CD14-positive monocyte (primary cell): ENCODE measurements around the gene HMGB1. TPM values are rescaled to one million over a fixed set of nuclear protein-coding genes. Genes with fewer than 3 reads are reported as not detected.
A peak's percentile ranks its signal among the peaks of the same experiment; 100 is the strongest.

Experiments used
- DNase-seq, 3 donors: peaks; one replicate each; pipeline ENCODE4 v3.0.0-alpha.2; 2011 to 2022
- H2AFZ ChIP-seq: 2 replicates; pipeline ENCODE4 v1.6.0; 2012; ENCODE audit warnings: mild to moderate bottlenecking, low read depth, low read length, inconsistent platforms; ENCODE audit not compliant: insufficient read depth, poor library complexity, severe bottlenecking
- H3K27ac ChIP-seq, 2 donors: 1 replicate in 1 of 2; 2 replicates in 1 of 2; pipeline ENCODE4 v1.5.1; 2012 to 2013; ENCODE audit warnings: low read length in 2 of 2, control low read depth in 1 of 2, inconsistent platforms in 1 of 2, low read depth in 1 of 2, mild to moderate bottlenecking in 1 of 2
- H3K27me3 ChIP-seq, 2 donors: one replicate each; pipeline versions ENCODE4 v1.6.0 to v1.6.1; 2011 to 2013; ENCODE audit warnings: low read length in 2 of 2; ENCODE audit not compliant: control insufficient read depth in 2 of 2, insufficient read depth in 2 of 2
- H3K36me3 ChIP-seq, 2 donors: replicated peaks in 1 of 2; 1 replicate in 1 of 2; 2 replicates in 1 of 2; pipeline versions ENCODE4 v1.5.1 to v1.6.1; 2012 to 2013; ENCODE audit warnings: low read length in 2 of 2, control low read depth in 1 of 2, inconsistent platforms in 1 of 2, mild to moderate bottlenecking in 1 of 2; ENCODE audit not compliant: insufficient read depth in 2 of 2, control insufficient read depth in 1 of 2
- H3K4me1 ChIP-seq, 2 donors: 1 replicate in 1 of 2; 2 replicates in 1 of 2; pipeline versions ENCODE4 v1.5.1 to v1.6.1; 2012 to 2013; ENCODE audit warnings: low read length in 2 of 2, control low read depth in 1 of 2, inconsistent platforms in 1 of 2, mild to moderate bottlenecking in 1 of 2, moderate library complexity in 1 of 2; ENCODE audit not compliant: insufficient read depth in 2 of 2, control insufficient read depth in 1 of 2
- H3K4me2 ChIP-seq: replicated peaks from 2 replicates; pipeline ENCODE3; 2012; ENCODE audit warnings: low read length, moderate library complexity, mild to moderate bottlenecking; ENCODE audit not compliant: poor library complexity, severe bottlenecking; ENCODE audit errors: extremely low read depth
- H3K4me3 ChIP-seq, 3 experiments: fragments of 200-600 bp in 1 of 3; sonication (generic) in 1 of 3; replicated peaks in 1 of 3; 1 replicate in 2 of 3; 2 replicates in 1 of 3; pipeline ENCODE4 v1.5.1; 2011 to 2013; ENCODE audit warnings: low read length in 3 of 3, mild to moderate bottlenecking in 3 of 3, control low read depth in 2 of 3, low read depth in 2 of 3, inconsistent platforms in 1 of 3, moderate library complexity in 1 of 3
- H3K79me2 ChIP-seq: 2 replicates; pipeline ENCODE4 v1.6.0; 2012; ENCODE audit warnings: mild to moderate bottlenecking, control low read depth, inconsistent platforms, low read length, moderate library complexity; ENCODE audit not compliant: insufficient read depth
- H3K9ac ChIP-seq: 2 replicates; pipeline ENCODE4 v1.6.0; 2017; ENCODE audit warnings: low read length, mild to moderate bottlenecking; ENCODE audit not compliant: insufficient read depth, poor library complexity, severe bottlenecking
- H3K9me3 ChIP-seq, 2 donors: replicated peaks in 1 of 2; 1 replicate in 1 of 2; 2 replicates in 1 of 2; pipeline versions ENCODE4 v1.5.1 to v1.6.1; 2012 to 2013; ENCODE audit warnings: low read length in 2 of 2, control low read depth in 1 of 2; ENCODE audit not compliant: control insufficient read depth in 1 of 2, insufficient read depth in 1 of 2
- H4K20me1 ChIP-seq: 2 replicates; pipeline ENCODE4 v1.6.0; 2012; ENCODE audit warnings: mild to moderate bottlenecking, low read length, control low read depth, moderate library complexity; ENCODE audit not compliant: insufficient read depth
- H3K27ac Mint-ChIP-seq, 7 donors: one replicate each; pipeline ENCODE4 v1.8.0; 2020; ENCODE audit warnings: mild to moderate bottlenecking in 7 of 7, mixed read lengths in 7 of 7, moderate library complexity in 6 of 7, inconsistent platforms in 2 of 7
- H3K27me3 Mint-ChIP-seq, 3 donors: one replicate each; pipeline ENCODE4 v1.8.0; 2021 to 2022; ENCODE audit warnings: low read depth in 3 of 3, mild to moderate bottlenecking in 3 of 3, mixed read lengths in 3 of 3, moderate library complexity in 3 of 3, inconsistent platforms in 1 of 3
- H3K36me3 Mint-ChIP-seq, 2 donors: one replicate each; pipeline ENCODE4 v1.8.0; 2020; ENCODE audit warnings: mixed read lengths in 2 of 2, inconsistent platforms in 1 of 2, mild to moderate bottlenecking in 1 of 2
- H3K4me1 Mint-ChIP-seq: one replicate; pipeline ENCODE4 v1.8.0; 2020; ENCODE audit warnings: mild to moderate bottlenecking, mixed read lengths
- H3K4me3 Mint-ChIP-seq, 2 donors: one replicate each; pipeline ENCODE4 v1.8.0; 2020; ENCODE audit warnings: mild to moderate bottlenecking in 2 of 2, mixed read lengths in 2 of 2, moderate library complexity in 1 of 2
- H3K9me3 Mint-ChIP-seq, 7 donors: one replicate each; pipeline ENCODE4 v1.8.0; 2020 to 2022; ENCODE audit warnings: mixed read lengths in 7 of 7, mild to moderate bottlenecking in 6 of 7, moderate library complexity in 6 of 7, inconsistent platforms in 2 of 7
- CTCF ChIP-seq: fragments of 200-600 bp; IDR thresholded peaks from one replicate; pipeline ENCODE4 v1.8.0; 2022; ENCODE audit warnings: antibody characterized with exemption, mild to moderate bottlenecking
- WGBS: methylation state at CpG from one replicate; pipeline ENCODE4 v1.1.5; 2013; ENCODE audit warnings: missing lambda C conversion rate; ENCODE audit not compliant: insufficient coverage; 5-methylcytosine and 5-hydroxymethylcytosine counted together
- intact Hi-C, 2 donors: fragments of 100-400 bp; cut with micrococcal nuclease; formaldehyde crosslinking; loops; one replicate each; pipeline versions ENCODE4 v1.15.0 to v1.15.1; 2023
- polyA plus RNA-seq, 3 donors: library from polyadenylated mRNA; depleted of rRNA in 1 of 3; unstranded in 2 of 3; stranded (reverse) in 1 of 3; fragments of 300-500 nt in 2 of 3; fragments of >200 nt in 1 of 3; fragmentation: Illumina TruSeq in 2 of 3; gene quantifications; 1 replicate in 2 of 3; 2 replicates in 1 of 3; pipeline ENCODE4 v1.2.3, GENCODE V29; 2012 to 2021

The HMGB1 gene
- polyA plus RNA-seq, 3 donors = 132 to 489 (median 430) TPM

- H3K27ac Mint-ChIP-seq = no peak overlapping the region
- WGBS = no CpG with 5 or more reads among the region's 3 CpGs
- no peak overlapping the region for H3K4me2 ChIP-seq
Measured at GRCh38 chr13:30435911-30436451, 29.8 kb downstream of the HMGB1 start.

GRCh38 chr13:30431269-30431940 lies 34.3 kb downstream of the HMGB1 start:
- Histone ChIP-seq H2AFZ (peak overlapping the region; percentile 16), H4K20me1 (no peaks in the 10 kb centered on the region), H3K36me3 (no peaks in the 10 kb centered on the region), H3K79me2 (no peaks in the 10 kb centered on the region), H3K4me1 (peaks cover 0 to 16% of the 10 kb centered on the region in 2 donors), H3K9me3 (no peaks in the 10 kb centered on the region), H3K9ac (no peak overlapping the region), H3K4me2 (no peak overlapping the region), H3K27me3 (no peaks in the 10 kb centered on the region), H3K27ac (no peak overlapping the region), H3K4me3 (no peak overlapping the region)
- H3K27me3 Mint-ChIP-seq = peaks cover 2 to 4% (median 3%) of the 10 kb centered on the region in 3 donors
- intact Hi-C loops = no loop called here
- no peak for TF ChIP-seq CTCF
- no peaks in the 10 kb centered on the region for H3K36me3 Mint-ChIP-seq
- peak overlapping the region in 2 of 7 donors; percentile 2 to 6 for H3K27ac Mint-ChIP-seq
- H3K9me3 Mint-ChIP-seq = peaks cover 0 to 3% (median 0%) of the 10 kb centered on the region in 7 donors
- 100% methylated on average over 1 of the region's 2 CpGs for WGBS
- no peak overlapping the region for H3K4me3 Mint-ChIP-seq
- peak in 2 of 3 donors; percentile 15 to 29 for DNase-seq
- H3K4me1 Mint-ChIP-seq = peaks cover 19% of the 10 kb centered on the region

More at GRCh38 chr13:30435911-30436451, 29.8 kb downstream of the HMGB1 start:
- no peak for TF ChIP-seq CTCF
- Mint-ChIP-seq H3K4me1 (peaks cover 8% of the 10 kb centered on the region), H3K27me3 (peaks cover 0 to 3% (median 2%) of the 10 kb centered on the region in 3 donors), H3K36me3 (no peaks in the 10 kb centered on the region), H3K9me3 (peaks cover 0 to 3% (median 2%) of the 10 kb centered on the region in 7 donors), H3K4me3 (no peak overlapping the region)
- Histone ChIP-seq H3K9ac (no peak overlapping the region), H2AFZ (no peak overlapping the region), H3K27me3 (no peaks in the 10 kb centered on the region), H3K36me3 (no peaks in the 10 kb centered on the region), H3K9me3 (no peaks in the 10 kb centered on the region), H3K27ac (no peak overlapping the region), H3K79me2 (no peaks in the 10 kb centered on the region), H3K4me1 (peaks cover 0 to 7% of the 10 kb centered on the region in 2 donors), H4K20me1 (no peaks in the 10 kb centered on the region), H3K4me3 (no peak overlapping the region)
- intact Hi-C loops = no loop called here
- DNase-seq = no peak
